IMR-90 (cell line): Measurements from ENCODE around the gene HIF1A. TPM values are rescaled to one million over a fixed set of nuclear protein-coding genes. Genes with fewer than 3 reads are reported as not detected.

Experiments used
- ATAC-seq: fragments of 200-7000 bp; cut with Tn5 transposase; 2 replicates; pipeline ENCODE4 v1.9.1; 2020; ENCODE audit warnings: low read depth, mild to moderate bottlenecking, moderate library complexity
- BruUV-seq: library from RNA; stranded (reverse); fragments of 400-500 nt; replicated peaks from 2 replicates; lab custom pipeline; 2021; lab: Mats Ljungman, UMichigan
- CTCF ChIA-PET: fragments of 300-600 bp; formaldehyde crosslinking; extraction: SDS; loops from one replicate; lab custom pipeline; 2021; ENCODE audit warnings: antibody characterized with exemption; lab: Yijun Ruan, JAX
- POLR2A ChIA-PET: fragments of 300-600 bp; sonication (Branson Sonifier 250); formaldehyde crosslinking; loops from one replicate; lab custom pipeline; 2022; ENCODE audit warnings: antibody characterized with exemption; ENCODE audit not compliant: unreplicated experiment; lab: Charles Lee
- DNase-seq: peaks from one replicate; pipeline ENCODE4 v3.0.0; 2013
- H2AFZ ChIP-seq: replicated peaks from 2 replicates; pipeline ENCODE3; 2013; ENCODE audit warnings: low read length, mild to moderate bottlenecking; ENCODE audit not compliant: poor library complexity
- H2AK5ac ChIP-seq: 2 replicates; pipeline ENCODE4 v1.6.1; 2013; ENCODE audit warnings: low read depth, low read length, inconsistent platforms
- H2AK9ac ChIP-seq: replicated peaks from 2 replicates; pipeline ENCODE3; 2013; ENCODE audit warnings: mild to moderate bottlenecking, low read depth, low read length, moderate library complexity; ENCODE audit not compliant: poor library complexity
- H2BK120ac ChIP-seq: 2 replicates; pipeline ENCODE4 v1.6.1; 2013; ENCODE audit warnings: low read depth, low read length, inconsistent platforms
- H2BK15ac ChIP-seq: 3 replicates; pipeline ENCODE4 v1.6.1; 2013; ENCODE audit warnings: low read depth, low read length, inconsistent platforms
- H2BK20ac ChIP-seq: 2 replicates; pipeline ENCODE4 v1.6.1; 2013; ENCODE audit warnings: low read depth, mild to moderate bottlenecking, inconsistent platforms, low read length, moderate library complexity
- H2BK5ac ChIP-seq: 2 replicates; pipeline ENCODE4 v1.6.1; 2013; ENCODE audit warnings: mild to moderate bottlenecking, low read depth, low read length, inconsistent platforms; ENCODE audit not compliant: poor library complexity, severe bottlenecking
- H3K14ac ChIP-seq: replicated peaks from 2 replicates; pipeline ENCODE4 v1.6.1; 2013; ENCODE audit warnings: low read depth, low read length, inconsistent platforms
- H3K18ac ChIP-seq: 2 replicates; pipeline ENCODE4 v1.6.1; 2013; ENCODE audit warnings: low read depth, low read length, control low read depth
- H3K23ac ChIP-seq: 2 replicates; pipeline ENCODE4 v1.6.1; 2013; ENCODE audit warnings: low read depth, low read length, inconsistent platforms
- H3K27ac ChIP-seq: 2 replicates; pipeline ENCODE4 v1.5.1; 2013; ENCODE audit warnings: mild to moderate bottlenecking, control low read depth, low read length; ENCODE audit not compliant: insufficient read depth
- H3K27me3 ChIP-seq: 2 replicates; pipeline ENCODE4 v1.6.1; 2013; ENCODE audit warnings: low read length; ENCODE audit not compliant: control insufficient read depth, insufficient read depth
- H3K36me3 ChIP-seq: 2 replicates; pipeline ENCODE4 v1.6.1; 2013; ENCODE audit warnings: low read length, mixed read lengths; ENCODE audit not compliant: control insufficient read depth, insufficient read depth
- H3K4ac ChIP-seq: 2 replicates; pipeline ENCODE4 v1.6.1; 2013; ENCODE audit warnings: low read depth, low read length, inconsistent platforms
- H3K4me1 ChIP-seq: 2 replicates; pipeline ENCODE4 v1.6.1; 2013; ENCODE audit warnings: low read length, mixed read lengths; ENCODE audit not compliant: control insufficient read depth, insufficient read depth
- H3K4me2 ChIP-seq: 2 replicates; pipeline ENCODE4 v1.6.1; 2013; ENCODE audit warnings: low read depth, mild to moderate bottlenecking, control low read depth, low read length, moderate library complexity
- H3K4me3 ChIP-seq: 2 replicates; pipeline ENCODE4 v1.5.1; 2013; ENCODE audit warnings: low read depth, mild to moderate bottlenecking, control low read depth, low read length, moderate library complexity; ENCODE audit not compliant: insufficient read depth
- H3K56ac ChIP-seq: 2 replicates; pipeline ENCODE4 v1.6.1; 2013; ENCODE audit warnings: low read length, inconsistent platforms; ENCODE audit not compliant: insufficient read depth; ENCODE audit errors: extremely low read depth
- H3K79me1 ChIP-seq, 2 experiments: 2 replicates each; pipeline ENCODE4 v1.6.1; 2013; ENCODE audit warnings: low read length in 2 of 2, inconsistent platforms in 1 of 2, low read depth in 1 of 2
- H3K9ac ChIP-seq: 2 replicates; pipeline ENCODE4 v1.6.1; 2013; ENCODE audit warnings: low read depth, low read length, control low read depth
- H3K9me1 ChIP-seq: 2 replicates; pipeline ENCODE4 v1.6.1; 2013; ENCODE audit warnings: low read length, inconsistent platforms; ENCODE audit not compliant: insufficient read depth
- H3K9me3 ChIP-seq: 2 replicates; pipeline ENCODE4 v1.6.1; 2013; ENCODE audit warnings: low read length; ENCODE audit not compliant: control insufficient read depth, insufficient read depth
- H4K20me1 ChIP-seq: 2 replicates; pipeline ENCODE4 v1.6.1; 2013; ENCODE audit warnings: low read length, inconsistent platforms; ENCODE audit not compliant: insufficient read depth
- H4K5ac ChIP-seq: 2 replicates; pipeline ENCODE4 v1.6.1; 2013; ENCODE audit warnings: mild to moderate bottlenecking, low read depth, low read length, control low read depth
- H4K8ac ChIP-seq, 2 experiments: 2 replicates each; pipeline ENCODE4 v1.6.1; 2013; ENCODE audit warnings: low read depth in 2 of 2, low read length in 2 of 2, control low read depth in 1 of 2, inconsistent platforms in 1 of 2
- H4K91ac ChIP-seq: 2 replicates; pipeline ENCODE4 v1.6.1; 2013; ENCODE audit warnings: low read depth, low read length, inconsistent platforms; ENCODE audit not compliant: insufficient read depth
- CEBPB ChIP-seq: IDR thresholded peaks from 2 replicates; pipeline ENCODE4 v1.6.1; 2012; ENCODE audit warnings: low read depth, low read length, improper control_type of control experiment
- CHD1 ChIP-seq: IDR thresholded peaks from 2 replicates; pipeline ENCODE4 v1.6.1; 2012; ENCODE audit warnings: low read depth, low read length, improper control_type of control experiment
- MAFK ChIP-seq: IDR thresholded peaks from 2 replicates; pipeline ENCODE4 v1.6.1; 2012; ENCODE audit warnings: low read depth, low read length, improper control_type of control experiment
- MAZ ChIP-seq: IDR thresholded peaks from 2 replicates; pipeline ENCODE4 v1.6.1; 2012; ENCODE audit warnings: low read depth, mild to moderate bottlenecking, low read length, improper control_type of control experiment, moderate library complexity, borderline replicate concordance
- MXI1 ChIP-seq: IDR thresholded peaks from 2 replicates; pipeline ENCODE4 v1.6.1; 2012; ENCODE audit warnings: low read depth, mild to moderate bottlenecking, low read length, moderate library complexity, borderline replicate concordance
- RCOR1 ChIP-seq: IDR thresholded peaks from 2 replicates; pipeline ENCODE4 v1.6.1; 2012; ENCODE audit warnings: mild to moderate bottlenecking, low read length, improper control_type of control experiment; ENCODE audit not compliant: insufficient replicate concordance
- RFX5 ChIP-seq: IDR thresholded peaks from 2 replicates; pipeline ENCODE4 v1.8.0; 2012; ENCODE audit warnings: low read depth, mild to moderate bottlenecking, low read length, moderate library complexity
- SMC3 ChIP-seq: fragments of 150-350 bp; IDR thresholded peaks from 2 replicates; pipeline ENCODE4 v1.6.1; 2016; ENCODE audit warnings: low read depth, mild to moderate bottlenecking, antibody characterized with exemption, low read length, moderate library complexity
- WGBS, 2 experiments: methylation state at CpG; one replicate each; pipeline versions ENCODE4 v1.1.5 to v1.1.7; 2013; ENCODE audit warnings: missing lambda C conversion rate in 2 of 2; ENCODE audit not compliant: insufficient read length in 1 of 2; ENCODE audit errors: extremely low coverage in 2 of 2; 5-methylcytosine and 5-hydroxymethylcytosine counted together
- dilution Hi-C: fragments of 300-500 bp; cut with HindIII; formaldehyde crosslinking; loops from one replicate; pipeline ENCODE4 v1.14.3; 2018; ENCODE audit warnings: low sequenced_read_pairs; ENCODE audit not compliant: unreplicated experiment
- in situ Hi-C: fragments of 300-500 bp; cut with MboI; formaldehyde crosslinking; loops from 3 replicates; pipeline ENCODE4 v1.14.3; 2019; ENCODE audit warnings: low sequenced_read_pairs, inconsistent platforms, mixed read lengths
- intact Hi-C: fragments of 100-400 bp; cut with micrococcal nuclease; formaldehyde crosslinking; loops from 2 replicates; pipeline ENCODE4 v1.10.0; 2022
- polyA plus RNA-seq, 3 experiments: library from polyadenylated mRNA; depleted of rRNA; stranded (reverse); fragments of >200 nt; gene quantifications; 2 replicates each; pipeline ENCODE4 v1.2.3, GENCODE V29; 2012; ENCODE audit warnings: low replicate concordance in 1 of 3
- total RNA-seq: library from RNA; depleted of rRNA; stranded (reverse); fragments of >200 nt; gene quantifications from 2 replicates; pipeline ENCODE4 v1.2.3, GENCODE V29; 2012
- TF ChIP-seq, protein P1 (sequence below): conservative IDR thresholded peaks from 2 replicates; pipeline ENCODE4 v1.5.1; 2012; ENCODE audit warnings: mild to moderate bottlenecking, low read depth, low read length, improper control_type of control experiment

HIF1A gene
- total and polyA plus RNA-seq, 2 of the 4 experiments (the other 2 are of a cell fraction) = 128 to 301 TPM

DNA sequence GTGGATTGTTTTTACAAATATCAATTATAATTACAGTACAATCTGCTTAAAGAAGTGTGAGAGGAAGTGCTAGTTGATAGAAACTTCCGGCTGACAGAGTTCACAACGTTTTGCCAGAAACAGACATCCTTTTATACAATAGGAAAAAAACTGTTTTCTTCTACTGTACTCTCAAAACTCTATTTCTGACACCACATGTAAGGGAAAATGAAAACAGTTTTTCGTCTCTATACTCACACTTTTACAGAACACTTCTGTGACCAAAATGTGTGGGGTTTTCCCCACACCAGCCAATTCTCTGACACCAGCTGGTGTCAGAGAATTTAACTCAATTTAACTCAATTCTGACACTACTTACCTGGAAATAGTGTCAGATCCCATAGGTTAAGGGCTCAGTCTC lies 24.2 kb upstream of the HIF1A start:
- POLR2A ChIA-PET = no interaction called here
- Histone ChIP-seq H3K4me3 (no peak overlapping the region), H4K91ac (no peak overlapping the region), H3K27ac (no peak overlapping the region), H4K8ac (no peak overlapping the region), H2AK5ac (no peak overlapping the region), H3K4me1 (no peaks in the 10 kb centered on the region; the same call in 1 of the 2 replicates), H3K79me1 (no peaks in the 10 kb centered on the region; a peak in 1 of 4 replicates), H2BK120ac (no peak overlapping the region), H4K5ac (no peak overlapping the region), H3K4me2 (no peak overlapping the region), H3K4ac (no peak overlapping the region), H4K20me1 (no peaks in the 10 kb centered on the region), H2AK9ac (no peak overlapping the region), H3K27me3 (no peaks in the 10 kb centered on the region), H3K9me3 (no peaks in the 10 kb centered on the region), H3K14ac (no peak overlapping the region), H3K9ac (no peak overlapping the region), H3K9me1 (no peaks in the 10 kb centered on the region; the same call in 1 of the 2 replicates), H3K18ac (no peak overlapping the region), H2BK20ac (no peak overlapping the region), H3K36me3 (no peaks in the 10 kb centered on the region), H3K23ac (no peak overlapping the region), H2BK15ac (peak overlapping the region; percentile 28; the same call in 1 of the 3 replicates), H3K56ac (no peak overlapping the region), H2BK5ac (no peak overlapping the region), H2AFZ (no peak overlapping the region)
- in situ Hi-C loops (no loop called here), dilution Hi-C loops (no loop called here), intact Hi-C loops (no loop called here)
- TF ChIP-seq MAFK (no peak), SMC3 (no peak), RFX5 (no peak), RCOR1 (no peak), CHD1 (no peak), MAZ (no peak), MXI1 (no peak), CEBPB (no peak)
- TF ChIP-seq, protein P1, sequence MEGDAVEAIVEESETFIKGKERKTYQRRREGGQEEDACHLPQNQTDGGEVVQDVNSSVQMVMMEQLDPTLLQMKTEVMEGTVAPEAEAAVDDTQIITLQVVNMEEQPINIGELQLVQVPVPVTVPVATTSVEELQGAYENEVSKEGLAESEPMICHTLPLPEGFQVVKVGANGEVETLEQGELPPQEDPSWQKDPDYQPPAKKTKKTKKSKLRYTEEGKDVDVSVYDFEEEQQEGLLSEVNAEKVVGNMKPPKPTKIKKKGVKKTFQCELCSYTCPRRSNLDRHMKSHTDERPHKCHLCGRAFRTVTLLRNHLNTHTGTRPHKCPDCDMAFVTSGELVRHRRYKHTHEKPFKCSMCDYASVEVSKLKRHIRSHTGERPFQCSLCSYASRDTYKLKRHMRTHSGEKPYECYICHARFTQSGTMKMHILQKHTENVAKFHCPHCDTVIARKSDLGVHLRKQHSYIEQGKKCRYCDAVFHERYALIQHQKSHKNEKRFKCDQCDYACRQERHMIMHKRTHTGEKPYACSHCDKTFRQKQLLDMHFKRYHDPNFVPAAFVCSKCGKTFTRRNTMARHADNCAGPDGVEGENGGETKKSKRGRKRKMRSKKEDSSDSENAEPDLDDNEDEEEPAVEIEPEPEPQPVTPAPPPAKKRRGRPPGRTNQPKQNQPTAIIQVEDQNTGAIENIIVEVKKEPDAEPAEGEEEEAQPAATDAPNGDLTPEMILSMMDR = no peak
- CTCF ChIA-PET = no interaction called here
- no CpG with 5 or more reads among the region's 3 CpGs for WGBS, 2 experiments
- ATAC-seq (no peak), DNase-seq (no peak)
- no TSS peak for BruUV-seq
